ENCODE measurements around the gene NDUFA1.
A peak's percentile ranks its signal among the peaks of the same experiment; 100 is the strongest.
"Not testable (repeated sequence)": the region's sequence is repeated elsewhere in the genome, so short reads cannot be mapped to it uniquely, and the experiment has no call there.

NDUFA1 gene

GRCh38 chrX:119871599-119872395, at the start of gene NDUFA1, which contains the start of gene RNF113A:
NDUFA1 (plus strand) TSS chrX:119871832; CDS start chrX:119871912, 80 bp downstream.
RNF113A (minus strand) TSS chrX:119871733; CDS start chrX:119871613, 120 bp downstream.
- DNase-seq (ENCODE audit: low spot score), result peak; percentile 87

- not testable (repeated sequence) for DNase-seq (ENCODE audit: low spot score)
Observed at GRCh38 chrX:119824221-119824620, 47.4 kb upstream of the NDUFA1 start.

- peak; percentile 9 for DNase-seq (ENCODE audit: low spot score)
Observed at GRCh38 chrX:119826399-119826959, 45.2 kb upstream of the NDUFA1 start.

GRCh38 chrX:119828446-119828845, 43.2 kb upstream of the NDUFA1 start:
- DNase-seq (ENCODE audit: low spot score), result no peak

GRCh38 chrX:119833905-119834304, 37.7 kb upstream of the NDUFA1 start:
- DNase-seq (ENCODE audit: low spot score), result no peak

- peak; percentile 95 for DNase-seq (ENCODE audit: low spot score)
Observed at GRCh38 chrX:119852382-119853353, 19.0 kb upstream of the NDUFA1 start, which contains the start of gene UPF3B. UPF3B (minus strand) TSS chrX:119852963; CDS start chrX:119852928, 35 bp downstream.

GRCh38 chrX:119853444-119853843, 18.2 kb upstream of the NDUFA1 start:
- DNase-seq (ENCODE audit: low spot score), result no peak

- peak; percentile 31 for DNase-seq (ENCODE audit: low spot score)
Observed at GRCh38 chrX:119870626-119871131, 953 bp upstream of the NDUFA1 start.

GRCh38 chrX:119871245-119871598, 410 bp upstream of the NDUFA1 start:
- DNase-seq (ENCODE audit: low spot score), result no peak

GRCh38 chrX:119878740-119879139, 7.1 kb downstream of the NDUFA1 start:
- DNase-seq (ENCODE audit: low spot score), result no peak

GRCh38 chrX:119880076-119880475, 8.4 kb downstream of the NDUFA1 start:
- DNase-seq (ENCODE audit: low spot score), result no peak

- peak; percentile 64 for DNase-seq (ENCODE audit: low spot score)
Observed at GRCh38 chrX:119880552-119881437, 9.2 kb downstream of the NDUFA1 start.

GRCh38 chrX:119885554-119886428, 14.2 kb downstream of the NDUFA1 start:
- no peak for DNase-seq (ENCODE audit: low spot score)

- peak; percentile 70 for DNase-seq (ENCODE audit: low spot score)
Observed at GRCh38 chrX:119887721-119888425, 16.2 kb downstream of the NDUFA1 start.

GRCh38 chrX:119890626-119891025, 19.0 kb downstream of the NDUFA1 start:
- not testable (repeated sequence) for DNase-seq (ENCODE audit: low spot score)

GRCh38 chrX:119891961-119892692, 20.5 kb downstream of the NDUFA1 start:
- not testable (repeated sequence) for DNase-seq (ENCODE audit: low spot score)

GRCh38 chrX:119895843-119896326, 24.3 kb downstream of the NDUFA1 start, which contains the start of gene AKAP14:
AKAP14 (plus strand) TSS chrX:119895893; CDS start chrX:119903224, 7,331 bp downstream.
- peak; percentile 8 for DNase-seq (ENCODE audit: low spot score)

- DNase-seq (ENCODE audit: low spot score), result no peak
Observed at GRCh38 chrX:119899125-119899524, 27.5 kb downstream of the NDUFA1 start.

Measured in AG20443 (cell line).